ENCODE data around the gene ABCC1. TPM values are rescaled to one million over a fixed set of nuclear protein-coding genes. Genes with fewer than 3 reads are reported as not detected.
"Not testable (repeated sequence)": the region's sequence is repeated elsewhere in the genome, so short reads cannot be mapped to it uniquely, and the experiment has no call there.

The ABCC1 gene
- total and polyA plus RNA-seq, 4 donors = 8.6 to 15.5 (median 13.4) TPM

DNA sequence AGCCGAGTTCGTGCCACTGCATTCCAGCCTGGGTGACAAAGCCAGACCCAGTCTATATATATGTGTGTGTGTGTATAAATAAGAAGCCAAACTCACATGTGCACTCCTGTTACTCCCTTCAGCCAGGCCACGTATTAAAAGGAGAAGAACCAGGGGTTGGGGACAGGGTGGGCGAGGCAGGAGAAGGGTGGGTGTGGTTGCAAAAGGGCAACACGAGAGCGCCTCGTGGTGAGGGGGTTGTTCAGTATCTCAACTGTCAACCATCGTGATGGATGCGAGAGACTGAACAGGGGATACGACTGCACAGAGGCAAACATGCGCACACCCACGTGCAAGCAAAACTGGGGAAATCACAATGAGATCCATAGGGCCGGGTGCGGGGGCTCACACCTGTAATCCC lies 219.0 kb downstream of the ABCC1 start:
- DNase-seq (ENCODE audit: low read depth in 4 of 6, low spot score in 6 of 6) = no peak
- H3K27ac ChIP-seq (ENCODE audit: low read depth, low read length) = no peak overlapping the region
- WGBS (ENCODE audit: insufficient coverage) = 88% methylated on average over 12 of the region's 14 CpGs
- no peaks in the 10 kb centered on the region for H3K9me3 ChIP-seq (ENCODE audit: control insufficient read depth, insufficient read depth, low read length)
- no peak overlapping the region for H3K4me3 ChIP-seq (ENCODE audit: low read depth, low read length)
- H3K4me1 ChIP-seq (ENCODE audit: control insufficient read depth, insufficient read depth, low read length) = peaks cover 7% of the 10 kb centered on the region
- no peaks in the 10 kb centered on the region for H3K27me3 ChIP-seq (ENCODE audit: control insufficient read depth, insufficient read depth, low read length)
- peaks cover 4% of the 10 kb centered on the region for H3K36me3 ChIP-seq (ENCODE audit: control insufficient read depth, insufficient read depth, low read length)

GRCh38 chr16:16169615-16170014 lies 220.2 kb downstream of the ABCC1 start:
- no peak overlapping the region for H3K4me3 ChIP-seq (ENCODE audit: low read depth, low read length)
- no peak for DNase-seq (ENCODE audit: low read depth in 4 of 6, low spot score in 6 of 6)
- 94% methylated on average over 15 of the region's 15 CpGs for WGBS (ENCODE audit: insufficient coverage)
- H3K36me3 ChIP-seq (ENCODE audit: control insufficient read depth, insufficient read depth, low read length) = peaks cover 4% of the 10 kb centered on the region
- H3K27ac ChIP-seq (ENCODE audit: low read depth, low read length) = no peak overlapping the region
- H3K27me3 ChIP-seq (ENCODE audit: control insufficient read depth, insufficient read depth, low read length) = no peaks in the 10 kb centered on the region
- no peaks in the 10 kb centered on the region for H3K4me1 ChIP-seq (ENCODE audit: control insufficient read depth, insufficient read depth, low read length)
- no peaks in the 10 kb centered on the region for H3K9me3 ChIP-seq (ENCODE audit: control insufficient read depth, insufficient read depth, low read length)

DNA sequence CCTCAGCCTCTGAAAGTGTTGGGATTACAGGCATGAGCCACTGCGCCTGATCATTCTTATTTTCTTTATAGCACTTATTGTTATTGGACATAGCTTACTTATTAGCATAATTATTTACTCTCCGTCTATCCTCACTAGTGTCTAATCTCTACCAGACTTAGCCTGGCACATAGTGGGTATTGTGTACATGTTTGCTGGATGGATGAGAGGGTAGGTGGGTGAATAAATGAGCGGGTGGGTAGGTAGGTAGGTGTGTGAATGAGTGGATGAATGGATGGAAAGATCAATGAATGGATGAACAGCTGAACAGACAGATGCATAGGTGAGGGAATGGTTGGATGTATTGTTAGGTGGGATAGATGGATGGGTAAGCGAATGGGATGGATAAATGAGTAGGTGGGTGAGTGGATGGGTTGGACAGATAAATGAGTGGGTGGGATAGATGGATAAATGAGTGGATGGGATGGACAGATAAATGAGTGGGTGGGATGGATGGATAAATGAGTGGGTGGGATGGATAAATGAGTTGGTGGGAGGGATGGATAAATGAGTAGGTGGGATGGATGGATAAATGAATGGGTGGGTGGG lies 222.0 kb downstream of the ABCC1 start:
- Histone ChIP-seq H3K4me1 (ENCODE audit: control insufficient read depth, insufficient read depth, low read length) (peaks cover 10% of the 10 kb centered on the region), H3K27me3 (ENCODE audit: control insufficient read depth, insufficient read depth, low read length) (no peaks in the 10 kb centered on the region), H3K36me3 (ENCODE audit: control insufficient read depth, insufficient read depth, low read length) (peaks cover 4% of the 10 kb centered on the region), H3K4me3 (ENCODE audit: low read depth, low read length) (no peak overlapping the region), H3K9me3 (ENCODE audit: control insufficient read depth, insufficient read depth, low read length) (no peaks in the 10 kb centered on the region), H3K27ac (ENCODE audit: low read depth, low read length) (no peak overlapping the region)
- no peak for DNase-seq (ENCODE audit: low read depth in 4 of 6, low spot score in 6 of 6)
- WGBS (ENCODE audit: insufficient coverage) = 97% methylated on average over 2 of the region's 4 CpGs

GRCh38 chr16:16172991-16173390 lies 223.6 kb downstream of the ABCC1 start:
- H3K27me3 ChIP-seq (ENCODE audit: control insufficient read depth, insufficient read depth, low read length) = no peaks in the 10 kb centered on the region
- no peak overlapping the region for H3K4me3 ChIP-seq (ENCODE audit: low read depth, low read length)
- H3K4me1 ChIP-seq (ENCODE audit: control insufficient read depth, insufficient read depth, low read length) = peaks cover 10% of the 10 kb centered on the region
- H3K9me3 ChIP-seq (ENCODE audit: control insufficient read depth, insufficient read depth, low read length) = no peaks in the 10 kb centered on the region
- peaks cover 4% of the 10 kb centered on the region for H3K36me3 ChIP-seq (ENCODE audit: control insufficient read depth, insufficient read depth, low read length)
- no peak overlapping the region for H3K27ac ChIP-seq (ENCODE audit: low read depth, low read length)
- 80% methylated on average over 2 of the region's 4 CpGs for WGBS (ENCODE audit: insufficient coverage)
- DNase-seq (ENCODE audit: low read depth in 4 of 6, low spot score in 6 of 6) = no peak

DNA sequence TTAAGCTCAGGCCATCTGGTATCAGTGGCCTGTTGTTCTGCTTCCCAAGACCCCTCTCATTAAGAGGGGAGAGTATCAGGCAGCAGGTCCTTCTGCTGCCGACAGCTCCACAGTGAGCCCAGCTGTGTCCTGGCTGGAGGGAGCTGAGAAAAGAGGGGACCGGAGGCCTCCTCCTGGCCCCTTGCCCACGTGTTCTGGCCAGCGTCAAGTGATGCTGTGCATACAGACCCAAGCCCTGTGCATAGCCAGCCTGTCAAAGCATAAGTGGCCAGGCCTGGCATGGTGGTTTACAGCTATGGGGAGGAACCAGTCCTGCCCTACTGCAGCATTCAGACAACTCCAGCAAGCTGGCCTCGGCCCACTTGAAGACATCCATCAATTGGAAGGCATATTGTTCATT lies 225.9 kb downstream of the ABCC1 start:
- H3K36me3 ChIP-seq (ENCODE audit: control insufficient read depth, insufficient read depth, low read length) = no peaks in the 10 kb centered on the region
- WGBS (ENCODE audit: insufficient coverage) = 41% methylated on average over 5 of the region's 5 CpGs
- H3K9me3 ChIP-seq (ENCODE audit: control insufficient read depth, insufficient read depth, low read length) = no peaks in the 10 kb centered on the region
- DNase-seq (ENCODE audit: low read depth in 4 of 6, low spot score in 6 of 6) = peak in 3 of 6 donors; percentile 23 to 54 (median 47)
- peaks cover 10% of the 10 kb centered on the region for H3K4me1 ChIP-seq (ENCODE audit: control insufficient read depth, insufficient read depth, low read length)
- no peak overlapping the region for H3K27ac ChIP-seq (ENCODE audit: low read depth, low read length)
- no peak overlapping the region for H3K4me3 ChIP-seq (ENCODE audit: low read depth, low read length)
- H3K27me3 ChIP-seq (ENCODE audit: control insufficient read depth, insufficient read depth, low read length) = no peaks in the 10 kb centered on the region

DNA sequence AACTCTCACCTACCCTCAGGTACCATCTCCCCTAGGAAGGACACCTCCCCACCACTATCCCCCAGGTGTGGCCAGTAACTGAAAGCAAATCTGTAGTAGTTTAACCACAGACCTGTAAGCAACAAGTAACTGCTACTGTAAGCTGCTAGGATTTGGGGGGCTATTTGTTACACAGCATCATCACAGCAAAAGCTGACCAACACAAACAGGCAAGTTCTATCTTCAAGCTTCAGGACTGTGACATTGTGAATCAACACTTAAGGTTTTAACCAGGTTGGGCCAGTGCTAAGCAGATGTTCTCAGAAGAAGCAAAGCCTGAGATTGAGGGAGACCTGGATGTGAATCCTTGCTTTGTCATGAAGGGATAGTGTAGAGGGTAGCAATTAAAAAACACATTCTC lies 226.9 kb downstream of the ABCC1 start:
- Histone ChIP-seq H3K4me3 (ENCODE audit: low read depth, low read length) (no peak overlapping the region), H3K27me3 (ENCODE audit: control insufficient read depth, insufficient read depth, low read length) (no peaks in the 10 kb centered on the region), H3K4me1 (ENCODE audit: control insufficient read depth, insufficient read depth, low read length) (peaks cover 10% of the 10 kb centered on the region), H3K27ac (ENCODE audit: low read depth, low read length) (no peak overlapping the region), H3K9me3 (ENCODE audit: control insufficient read depth, insufficient read depth, low read length) (no peaks in the 10 kb centered on the region), H3K36me3 (ENCODE audit: control insufficient read depth, insufficient read depth, low read length) (no peaks in the 10 kb centered on the region)
- no peak for DNase-seq (ENCODE audit: low read depth in 4 of 6, low spot score in 6 of 6)

GRCh38 chr16:16178455-16179162 lies 229.2 kb downstream of the ABCC1 start:
- H3K36me3 ChIP-seq (ENCODE audit: control insufficient read depth, insufficient read depth, low read length) = no peaks in the 10 kb centered on the region
- no peaks in the 10 kb centered on the region for H3K27me3 ChIP-seq (ENCODE audit: control insufficient read depth, insufficient read depth, low read length)
- no peak overlapping the region for H3K27ac ChIP-seq (ENCODE audit: low read depth, low read length)
- H3K9me3 ChIP-seq (ENCODE audit: control insufficient read depth, insufficient read depth, low read length) = no peaks in the 10 kb centered on the region
- DNase-seq (ENCODE audit: low read depth in 4 of 6, low spot score in 6 of 6) = no peak
- no peak overlapping the region for H3K4me3 ChIP-seq (ENCODE audit: low read depth, low read length)
- peaks cover 10% of the 10 kb centered on the region for H3K4me1 ChIP-seq (ENCODE audit: control insufficient read depth, insufficient read depth, low read length)
- 93% methylated on average over 6 of the region's 7 CpGs for WGBS (ENCODE audit: insufficient coverage)

GRCh38 chr16:16181748-16182147 lies 232.3 kb downstream of the ABCC1 start:
- not testable (repeated sequence) for H3K9me3 ChIP-seq (ENCODE audit: control insufficient read depth, insufficient read depth, low read length); H3K27ac ChIP-seq (ENCODE audit: low read depth, low read length); H3K36me3 ChIP-seq (ENCODE audit: control insufficient read depth, insufficient read depth, low read length); H3K4me3 ChIP-seq (ENCODE audit: low read depth, low read length); DNase-seq (ENCODE audit: low read depth in 4 of 6, low spot score in 6 of 6); H3K4me1 ChIP-seq (ENCODE audit: control insufficient read depth, insufficient read depth, low read length); H3K27me3 ChIP-seq (ENCODE audit: control insufficient read depth, insufficient read depth, low read length)
- no CpG with 5 or more reads among the region's 3 CpGs for WGBS (ENCODE audit: insufficient coverage)

GRCh38 chr16:16182918-16183317 lies 233.5 kb downstream of the ABCC1 start:
- Histone ChIP-seq H3K9me3 (ENCODE audit: control insufficient read depth, insufficient read depth, low read length) (no peaks in the 10 kb centered on the region), H3K36me3 (ENCODE audit: control insufficient read depth, insufficient read depth, low read length) (no peaks in the 10 kb centered on the region), H3K27ac (ENCODE audit: low read depth, low read length) (no peak overlapping the region), H3K4me3 (ENCODE audit: low read depth, low read length) (no peak overlapping the region), H3K27me3 (ENCODE audit: control insufficient read depth, insufficient read depth, low read length) (no peaks in the 10 kb centered on the region), H3K4me1 (ENCODE audit: control insufficient read depth, insufficient read depth, low read length) (no peaks in the 10 kb centered on the region)
- 86% methylated on average over 8 of the region's 8 CpGs for WGBS (ENCODE audit: insufficient coverage)
- no peak for DNase-seq (ENCODE audit: low read depth in 4 of 6, low spot score in 6 of 6)

- H3K27me3 ChIP-seq (ENCODE audit: control insufficient read depth, insufficient read depth, low read length) = no peaks in the 10 kb centered on the region
- H3K4me3 ChIP-seq (ENCODE audit: low read depth, low read length) = no peak overlapping the region
- 80% methylated on average over 6 of the region's 8 CpGs for WGBS (ENCODE audit: insufficient coverage)
- H3K4me1 ChIP-seq (ENCODE audit: control insufficient read depth, insufficient read depth, low read length) = no peaks in the 10 kb centered on the region
- no peak for DNase-seq (ENCODE audit: low read depth in 4 of 6, low spot score in 6 of 6)
- H3K9me3 ChIP-seq (ENCODE audit: control insufficient read depth, insufficient read depth, low read length) = no peaks in the 10 kb centered on the region
- no peaks in the 10 kb centered on the region for H3K36me3 ChIP-seq (ENCODE audit: control insufficient read depth, insufficient read depth, low read length)
- no peak overlapping the region for H3K27ac ChIP-seq (ENCODE audit: low read depth, low read length)
Observed at GRCh38 chr16:16183562-16183961, 234.1 kb downstream of the ABCC1 start.

Measured in spinal cord (tissue), 10 donors.